HCT116 (cell line): ENCODE data around the gene VPS39. TPM values are rescaled to one million over a fixed set of nuclear protein-coding genes. Genes with fewer than 3 reads are reported as not detected.

ENCODE experiments used
- ATAC-seq: fragments of 200-7000 bp; cut with Tn5 transposase; 2 replicates; pipeline ENCODE4 v1.9.1; 2020; ENCODE audit warnings: mild to moderate bottlenecking, moderate library complexity
- BruUV-seq: library from RNA; stranded (reverse); fragments of 400-500 nt; replicated peaks from 2 replicates; lab custom pipeline; 2021; lab: Mats Ljungman, UMichigan
- CTCF ChIA-PET: fragments of 300-600 bp; sonication (Branson Sonifier 250); formaldehyde crosslinking; loops from one replicate; lab custom pipeline; 2021; ENCODE audit warnings: antibody characterized with exemption; lab: Charles Lee
- POLR2A ChIA-PET: fragments of 300-600, 350-600 bp; sonication (Branson Sonifier 250); formaldehyde crosslinking; loops from one replicate; lab custom pipeline; 2021; ENCODE audit warnings: antibody characterized with exemption; lab: Charles Lee
- RAD21 ChIA-PET, 2 experiments: fragments of 300-600 bp; sonication (Branson Sonifier 250); formaldehyde crosslinking; loops; one replicate each; lab custom pipeline; 2023; ENCODE audit warnings: low total read pairs in 2 of 2; ENCODE audit not compliant: uncharacterized antibody in 2 of 2, unreplicated experiment in 2 of 2, low non-redundant PET in 1 of 2; lab: Charles Lee
- DNase-seq: peaks from one replicate; pipeline ENCODE4 v3.0.0-alpha.2; 2010; ENCODE audit warnings: low read depth, low spot score
- H2AFZ ChIP-seq: fragments of 200-600 bp; shearing (Covaris generic), sonication (generic); 2 replicates; pipeline ENCODE4 v1.6.1; 2017; ENCODE audit warnings: low read depth, mixed run types, mixed read lengths, antibody characterized with exemption, low read length; ENCODE audit not compliant: poor library complexity, severe bottlenecking
- H3K27ac ChIP-seq: 2 replicates; pipeline ENCODE4 v1.5.1; 2012; ENCODE audit warnings: low read depth, low read length
- H3K27me3 ChIP-seq: fragments of 200-600 bp; sonication (generic); 2 replicates; pipeline ENCODE4 v1.6.1; 2016; ENCODE audit warnings: mixed run types, low read length, mixed read lengths; ENCODE audit not compliant: insufficient read depth
- H3K36me3 ChIP-seq, 2 experiments: fragments of 200-500 bp in 1 of 2; fragments of 200-600 bp in 1 of 2; sonication (Bioruptor generic) in 1 of 2; sonication (generic) in 1 of 2; 2 replicates each; pipeline versions ENCODE4 v1.5.1 to v1.6.1; 2014 to 2016; ENCODE audit warnings: low read length in 2 of 2, inconsistent platforms in 1 of 2, mixed read lengths in 1 of 2, mixed run types in 1 of 2; ENCODE audit not compliant: insufficient read depth in 2 of 2, control insufficient read depth in 1 of 2
- H3K4me1 ChIP-seq, 2 experiments: fragments of 200-600 bp in 1 of 2; sonication (generic) in 1 of 2; 2 replicates each; pipeline versions ENCODE4 v1.5.1 to v1.6.1; 2012 to 2017; ENCODE audit warnings: low read length in 2 of 2, inconsistent platforms in 1 of 2, mild to moderate bottlenecking in 1 of 2, mixed read lengths in 1 of 2, mixed run types in 1 of 2, moderate library complexity in 1 of 2; ENCODE audit not compliant: insufficient read depth in 2 of 2, control insufficient read depth in 1 of 2
- H3K4me2 ChIP-seq: fragments of 200-600 bp; sonication (generic); 2 replicates; pipeline ENCODE4 v1.6.1; 2017; ENCODE audit warnings: mixed run types, low read length, mixed read lengths
- H3K4me3 ChIP-seq, 2 experiments: fragments of 200-600 bp in 1 of 2; sonication (generic) in 1 of 2; replicated peaks in 1 of 2; 2 replicates each; pipeline ENCODE4 v1.5.1; 2011 to 2016; ENCODE audit warnings: low read length in 2 of 2, control low read depth in 1 of 2, low read depth in 1 of 2, mild to moderate bottlenecking in 1 of 2, mixed read lengths in 1 of 2, mixed run types in 1 of 2
- H3K79me2 ChIP-seq: fragments of 200-600 bp; sonication (generic); 2 replicates; pipeline ENCODE4 v1.6.1; 2017; ENCODE audit warnings: mild to moderate bottlenecking, mixed run types, low read length, moderate library complexity, mixed read lengths; ENCODE audit not compliant: insufficient read depth
- H3K9ac ChIP-seq: fragments of 200-600 bp; sonication (generic); 2 replicates; pipeline ENCODE4 v1.6.1; 2016; ENCODE audit warnings: low read length, mixed read lengths
- H3K9me2 ChIP-seq: fragments of 200-600 bp; sonication (generic), shearing (Covaris generic); 2 replicates; pipeline ENCODE4 v1.6.1; 2017; ENCODE audit warnings: mixed run types, mild to moderate bottlenecking, moderate library complexity; ENCODE audit not compliant: insufficient read depth
- H3K9me3 ChIP-seq, 2 experiments: fragments of 200-500 bp in 1 of 2; fragments of 200-600 bp in 1 of 2; sonication (Bioruptor generic) in 1 of 2; sonication (generic) in 1 of 2; 2 replicates each; pipeline ENCODE4 v1.6.1; 2014 to 2017; ENCODE audit warnings: low read length in 2 of 2, mixed read lengths in 2 of 2, inconsistent platforms in 1 of 2, low read depth in 1 of 2, mild to moderate bottlenecking in 1 of 2, mixed run types in 1 of 2, moderate library complexity in 1 of 2; ENCODE audit not compliant: control insufficient read depth in 1 of 2, insufficient read depth in 1 of 2
- H4K20me1 ChIP-seq: fragments of 200-600 bp; sonication (generic), shearing (Covaris generic); 2 replicates; pipeline ENCODE4 v1.6.1; 2017; ENCODE audit warnings: mixed run types, mild to moderate bottlenecking, moderate library complexity; ENCODE audit not compliant: insufficient read depth
- ATF3 ChIP-seq: IDR thresholded peaks from 2 replicates; pipeline ENCODE4 v1.6.1; 2012
- CEBPB ChIP-seq: IDR thresholded peaks from 2 replicates; pipeline ENCODE4 v1.6.1; 2012; ENCODE audit warnings: low read depth
- EGR1 ChIP-seq: IDR thresholded peaks from 2 replicates; pipeline ENCODE4 v1.6.1; 2012; ENCODE audit warnings: low read depth
- ELF1 ChIP-seq: IDR thresholded peaks from 2 replicates; pipeline ENCODE4 v1.6.1; 2012; ENCODE audit warnings: low read depth, borderline replicate concordance
- EZH2 ChIP-seq: fragments of 200-600 bp; sonication (generic); IDR thresholded peaks from 2 replicates; pipeline ENCODE4 v1.6.1; 2017; ENCODE audit warnings: antibody characterized with exemption, mixed run types
- FOSL1 ChIP-seq: IDR thresholded peaks from 2 replicates; pipeline ENCODE4 v1.6.1; 2012; ENCODE audit warnings: low read depth
- JUND ChIP-seq: IDR thresholded peaks from 2 replicates; pipeline ENCODE4 v1.6.1; 2012
- POLR2A ChIP-seq: IDR thresholded peaks from 2 replicates; pipeline ENCODE4 v1.7.0; 2011; ENCODE audit warnings: borderline replicate concordance; ENCODE audit not compliant: insufficient read depth, insufficient read length; ENCODE audit errors: extremely low read depth
- POLR2AphosphoS5 ChIP-seq: IDR thresholded peaks from 2 replicates; pipeline ENCODE4 v1.6.1; 2011; ENCODE audit warnings: mild to moderate bottlenecking, low read depth, low read length, moderate library complexity
- SIN3A ChIP-seq: IDR thresholded peaks from 2 replicates; pipeline ENCODE4 v1.6.1; 2012; ENCODE audit warnings: low read depth
- SRF ChIP-seq: IDR thresholded peaks from 2 replicates; pipeline ENCODE4 v1.6.1; 2012; ENCODE audit warnings: low read depth
- TCF7L2 ChIP-seq: IDR thresholded peaks from 2 replicates; pipeline ENCODE4 v1.7.0; 2011; ENCODE audit warnings: borderline replicate concordance, inconsistent platforms; ENCODE audit not compliant: insufficient read depth, insufficient read length; ENCODE audit errors: extremely low read depth
- YY1 ChIP-seq: IDR thresholded peaks from 2 replicates; pipeline ENCODE4 v1.6.1; 2011; ENCODE audit warnings: low read length, low read depth, moderate library complexity, mild to moderate bottlenecking; ENCODE audit not compliant: insufficient replicate concordance; ENCODE audit errors: extremely low read depth
- ZBTB33 ChIP-seq: IDR thresholded peaks from 2 replicates; pipeline ENCODE4 v1.6.1; 2011; ENCODE audit warnings: mild to moderate bottlenecking, low read length, moderate library complexity; ENCODE audit not compliant: insufficient replicate concordance; ENCODE audit errors: extremely low read depth
- ZFX ChIP-seq: fragments of 450-650 bp; IDR thresholded peaks from 2 replicates; pipeline ENCODE4 v1.6.1; 2017
- ZNF274 ChIP-seq: fragments of 200-500 bp; sonication (Bioruptor generic); IDR thresholded peaks from 2 replicates; pipeline ENCODE4 v1.6.1; 2014; ENCODE audit warnings: mild to moderate bottlenecking, low read depth, low read length, inconsistent platforms
- intact Hi-C: fragments of 100-400 bp; cut with micrococcal nuclease; formaldehyde crosslinking; loops from 2 replicates; pipeline ENCODE4 v1.10.0; 2022
- total RNA-seq: library from RNA; stranded (reverse); gene quantifications from one replicate; pipeline ENCODE4 v1.2.1, GENCODE V29; 2021; ENCODE audit not compliant: unreplicated experiment

VPS39 gene
- total RNA-seq, 1 experiment from 2014 or later, result 40.1 TPM

GRCh38 chr15:42239528-42240182, 31.6 kb upstream of the VPS39 start:
- no peak overlapping the region for H3K4me3 ChIP-seq
- no peaks in the 10 kb centered on the region for H3K4me1 ChIP-seq
- no peak overlapping the region for H2AFZ ChIP-seq
- H3K79me2 ChIP-seq, result peaks cover 11% of the 10 kb centered on the region; the same call in 1 of the 2 replicates
- BruUV-seq, result no TSS peak
- H3K9me2 ChIP-seq, result no peaks in the 10 kb centered on the region
- POLR2A ChIA-PET, result no interaction called here
- ATAC-seq (no peak), DNase-seq (no peak)
- TF ChIP-seq SRF (no peak), SIN3A (no peak), ELF1 (no peak), YY1 (no peak), ZNF274 (no peak), EGR1 (no peak), CEBPB (no peak)
- peaks cover 13 to 14% of the 10 kb centered on the region in 2 experiments; a peak in 3 of 4 replicates for H3K36me3 ChIP-seq
- RAD21 ChIA-PET, result no interaction called here
- no peaks in the 10 kb centered on the region for H3K27me3 ChIP-seq
- H3K27ac ChIP-seq, result no peak overlapping the region
- H3K9ac ChIP-seq, result no peak overlapping the region
- intact Hi-C loops, result no loop called here
- no peaks in the 10 kb centered on the region for H3K9me3 ChIP-seq
- peaks cover 9% of the 10 kb centered on the region; the same call in 1 of the 2 replicates for H4K20me1 ChIP-seq
- CTCF ChIA-PET, result no interaction called here
- H3K4me2 ChIP-seq, result no peak overlapping the region

- H3K27ac ChIP-seq, result no peak overlapping the region
- ChIA-PET RAD21 (no interaction called here), POLR2A (no interaction called here), CTCF (no interaction called here)
- H3K79me2 ChIP-seq, result no peaks in the 10 kb centered on the region
- H3K9me3 ChIP-seq, result no peaks in the 10 kb centered on the region
- H3K4me1 ChIP-seq, result no peaks in the 10 kb centered on the region
- H3K4me3 ChIP-seq, result no peak overlapping the region
- BruUV-seq, result no TSS peak
- TF ChIP-seq POLR2A, result no peak
- TF ChIP-seq ATF3, result no peak
- no peak for TF ChIP-seq ZFX
- no peak for TF ChIP-seq CEBPB
- no peak for TF ChIP-seq ZBTB33
- TF ChIP-seq POLR2AphosphoS5, result no peak
- no peak for TF ChIP-seq SRF
- no peak for TF ChIP-seq TCF7L2
- no peak for TF ChIP-seq EZH2
- TF ChIP-seq FOSL1, result no peak
- no peak for TF ChIP-seq JUND
- TF ChIP-seq, all 23 proteins: peak for 0
- no peak overlapping the region for H3K4me2 ChIP-seq
- H3K9me2 ChIP-seq, result no peaks in the 10 kb centered on the region
- no peak overlapping the region for H3K9ac ChIP-seq
- intact Hi-C loops, result no loop called here
- H3K36me3 ChIP-seq, result peaks cover 12 to 14% of the 10 kb centered on the region in 2 experiments; a peak in 3 of 4 replicates
- ATAC-seq (no peak), DNase-seq (no peak)
- H4K20me1 ChIP-seq, result no peaks in the 10 kb centered on the region
- no peaks in the 10 kb centered on the region for H3K27me3 ChIP-seq
- H2AFZ ChIP-seq, result no peak overlapping the region
Measured at GRCh38 chr15:42233107-42233506, 25.0 kb upstream of the VPS39 start.
